RPMI8226 (cell line): ENCODE data around the gene AIRE.
A peak's percentile ranks its signal among the peaks of the same experiment; 100 is the strongest.
"Not testable (repeated sequence)": the region's sequence is repeated elsewhere in the genome, so short reads cannot be mapped to it uniquely, and the experiment has no call there.

Experiments used
- DNase-seq: peaks from one replicate; pipeline ENCODE4 v3.0.0-alpha.2; 2015

AIRE gene

GRCh38 chr21:44338971-44339910 lies 53.6 kb downstream of the AIRE start, which contains the start of gene CFAP410:
CFAP410 (minus strand) TSS chr21:44339390; CDS start chr21:44339194, 196 bp downstream.
- DNase-seq, result peak; percentile 98

- DNase-seq, result not testable (repeated sequence)
Observed at GRCh38 chr21:44341726-44342458, 56.2 kb downstream of the AIRE start.

DNA sequence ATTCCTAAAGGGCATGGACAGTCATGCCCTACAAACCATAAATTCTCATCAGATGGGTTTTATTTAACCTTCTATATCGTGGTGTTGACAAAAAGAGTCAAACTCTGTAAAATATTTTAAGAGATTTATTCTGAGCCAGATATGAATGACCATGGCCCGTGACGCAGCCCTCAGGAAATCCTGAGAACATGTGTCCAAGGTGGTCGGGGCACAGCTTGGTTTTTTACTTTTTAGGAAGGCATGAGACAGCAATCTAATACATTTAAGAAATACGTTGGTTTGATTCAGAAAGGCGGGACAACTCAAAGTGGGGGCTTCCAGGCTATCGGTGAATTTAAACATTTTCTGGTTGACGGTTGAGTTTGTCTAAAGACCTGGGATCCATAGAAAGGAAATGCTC lies 57.3 kb downstream of the AIRE start:
- not testable (repeated sequence) for DNase-seq

GRCh38 chr21:44344541-44345183 lies 59.0 kb downstream of the AIRE start:
- DNase-seq, result no peak

GRCh38 chr21:44345495-44345894 lies 59.8 kb downstream of the AIRE start:
- DNase-seq, result no peak

DNA sequence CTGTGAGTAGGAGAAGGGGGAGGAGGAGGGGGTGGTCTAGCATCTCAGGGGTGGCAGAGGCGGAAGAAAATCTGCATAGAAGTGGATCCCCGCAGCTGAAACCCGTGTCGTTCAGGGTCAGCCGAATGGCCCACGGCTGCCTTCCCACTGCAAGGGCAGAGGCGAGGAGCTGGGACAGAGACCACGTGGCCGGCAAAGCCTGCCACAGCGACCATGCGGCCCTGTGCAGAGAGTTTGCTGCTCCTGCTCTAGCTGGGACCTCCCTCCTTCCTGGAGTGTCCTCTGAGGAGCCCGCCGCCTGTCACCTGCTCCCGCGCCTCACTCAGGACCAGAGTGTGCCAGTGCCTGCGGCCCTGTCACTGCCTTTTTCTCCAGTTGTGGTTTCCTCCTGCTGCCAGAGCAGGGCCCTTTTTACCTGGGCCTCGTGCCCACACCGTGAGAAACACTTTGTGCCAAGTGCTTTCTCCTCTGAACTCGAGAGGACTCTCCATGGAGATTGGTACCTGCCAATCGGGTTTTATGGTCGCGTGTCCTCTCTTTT lies 62.3 kb downstream of the AIRE start:
- DNase-seq, result peak; percentile 59
